HCT116 (cell line): ENCODE data around the gene ALB. TPM values are rescaled to one million over a fixed set of nuclear protein-coding genes. Genes with fewer than 3 reads are reported as not detected.

Source experiments
- ATAC-seq: fragments of 200-7000 bp; cut with Tn5 transposase; 2 replicates; pipeline ENCODE4 v1.9.1; 2020; ENCODE audit warnings: mild to moderate bottlenecking, moderate library complexity
- BruUV-seq: library from RNA; stranded (reverse); fragments of 400-500 nt; replicated peaks from 2 replicates; lab custom pipeline; 2021; lab: Mats Ljungman, UMichigan
- CTCF ChIA-PET: fragments of 300-600 bp; sonication (Branson Sonifier 250); formaldehyde crosslinking; loops from one replicate; lab custom pipeline; 2021; ENCODE audit warnings: antibody characterized with exemption; lab: Charles Lee
- POLR2A ChIA-PET: fragments of 300-600, 350-600 bp; sonication (Branson Sonifier 250); formaldehyde crosslinking; loops from one replicate; lab custom pipeline; 2021; ENCODE audit warnings: antibody characterized with exemption; lab: Charles Lee
- RAD21 ChIA-PET, 2 experiments: fragments of 300-600 bp; sonication (Branson Sonifier 250); formaldehyde crosslinking; loops; one replicate each; lab custom pipeline; 2023; ENCODE audit warnings: low total read pairs in 2 of 2; ENCODE audit not compliant: uncharacterized antibody in 2 of 2, unreplicated experiment in 2 of 2, low non-redundant PET in 1 of 2; lab: Charles Lee
- DNase-seq: peaks from one replicate; pipeline ENCODE4 v3.0.0-alpha.2; 2010; ENCODE audit warnings: low read depth, low spot score
- H2AFZ ChIP-seq: fragments of 200-600 bp; shearing (Covaris generic), sonication (generic); 2 replicates; pipeline ENCODE4 v1.6.1; 2017; ENCODE audit warnings: low read depth, mixed run types, mixed read lengths, antibody characterized with exemption, low read length; ENCODE audit not compliant: poor library complexity, severe bottlenecking
- H3K27ac ChIP-seq: 2 replicates; pipeline ENCODE4 v1.5.1; 2012; ENCODE audit warnings: low read depth, low read length
- H3K27me3 ChIP-seq: fragments of 200-600 bp; sonication (generic); 2 replicates; pipeline ENCODE4 v1.6.1; 2016; ENCODE audit warnings: mixed run types, low read length, mixed read lengths; ENCODE audit not compliant: insufficient read depth
- H3K36me3 ChIP-seq, 2 experiments: fragments of 200-500 bp in 1 of 2; fragments of 200-600 bp in 1 of 2; sonication (Bioruptor generic) in 1 of 2; sonication (generic) in 1 of 2; 2 replicates each; pipeline versions ENCODE4 v1.5.1 to v1.6.1; 2014 to 2016; ENCODE audit warnings: low read length in 2 of 2, inconsistent platforms in 1 of 2, mixed read lengths in 1 of 2, mixed run types in 1 of 2; ENCODE audit not compliant: insufficient read depth in 2 of 2, control insufficient read depth in 1 of 2
- H3K4me1 ChIP-seq, 2 experiments: fragments of 200-600 bp in 1 of 2; sonication (generic) in 1 of 2; 2 replicates each; pipeline versions ENCODE4 v1.5.1 to v1.6.1; 2012 to 2017; ENCODE audit warnings: low read length in 2 of 2, inconsistent platforms in 1 of 2, mild to moderate bottlenecking in 1 of 2, mixed read lengths in 1 of 2, mixed run types in 1 of 2, moderate library complexity in 1 of 2; ENCODE audit not compliant: insufficient read depth in 2 of 2, control insufficient read depth in 1 of 2
- H3K4me2 ChIP-seq: fragments of 200-600 bp; sonication (generic); 2 replicates; pipeline ENCODE4 v1.6.1; 2017; ENCODE audit warnings: mixed run types, low read length, mixed read lengths
- H3K4me3 ChIP-seq, 2 experiments: fragments of 200-600 bp in 1 of 2; sonication (generic) in 1 of 2; replicated peaks in 1 of 2; 2 replicates each; pipeline ENCODE4 v1.5.1; 2011 to 2016; ENCODE audit warnings: low read length in 2 of 2, control low read depth in 1 of 2, low read depth in 1 of 2, mild to moderate bottlenecking in 1 of 2, mixed read lengths in 1 of 2, mixed run types in 1 of 2
- H3K79me2 ChIP-seq: fragments of 200-600 bp; sonication (generic); 2 replicates; pipeline ENCODE4 v1.6.1; 2017; ENCODE audit warnings: mild to moderate bottlenecking, mixed run types, low read length, moderate library complexity, mixed read lengths; ENCODE audit not compliant: insufficient read depth
- H3K9ac ChIP-seq: fragments of 200-600 bp; sonication (generic); 2 replicates; pipeline ENCODE4 v1.6.1; 2016; ENCODE audit warnings: low read length, mixed read lengths
- H3K9me2 ChIP-seq: fragments of 200-600 bp; sonication (generic), shearing (Covaris generic); 2 replicates; pipeline ENCODE4 v1.6.1; 2017; ENCODE audit warnings: mixed run types, mild to moderate bottlenecking, moderate library complexity; ENCODE audit not compliant: insufficient read depth
- H3K9me3 ChIP-seq, 2 experiments: fragments of 200-500 bp in 1 of 2; fragments of 200-600 bp in 1 of 2; sonication (Bioruptor generic) in 1 of 2; sonication (generic) in 1 of 2; 2 replicates each; pipeline ENCODE4 v1.6.1; 2014 to 2017; ENCODE audit warnings: low read length in 2 of 2, mixed read lengths in 2 of 2, inconsistent platforms in 1 of 2, low read depth in 1 of 2, mild to moderate bottlenecking in 1 of 2, mixed run types in 1 of 2, moderate library complexity in 1 of 2; ENCODE audit not compliant: control insufficient read depth in 1 of 2, insufficient read depth in 1 of 2
- H4K20me1 ChIP-seq: fragments of 200-600 bp; sonication (generic), shearing (Covaris generic); 2 replicates; pipeline ENCODE4 v1.6.1; 2017; ENCODE audit warnings: mixed run types, mild to moderate bottlenecking, moderate library complexity; ENCODE audit not compliant: insufficient read depth
- CBX3 ChIP-seq: IDR thresholded peaks from 2 replicates; pipeline ENCODE4 v1.6.1; 2012; ENCODE audit warnings: low read depth
- CEBPB ChIP-seq: IDR thresholded peaks from 2 replicates; pipeline ENCODE4 v1.6.1; 2012; ENCODE audit warnings: low read depth
- CTCF ChIP-seq, 3 experiments: fragments of 200-600 bp in 1 of 3; sonication (generic) in 1 of 3; IDR thresholded peaks in 2 of 3; conservative IDR thresholded peaks in 1 of 3; 2 replicates each; pipeline ENCODE4 v1.5.1; 2012 to 2017; ENCODE audit warnings: low read depth in 2 of 3, low read length in 2 of 3, antibody characterized with exemption in 1 of 3, borderline replicate concordance in 1 of 3, control low read depth in 1 of 3, mild to moderate bottlenecking in 1 of 3, mixed read lengths in 1 of 3, mixed run types in 1 of 3, moderate library complexity in 1 of 3; ENCODE audit not compliant: insufficient read depth in 1 of 3
- EGR1 ChIP-seq: IDR thresholded peaks from 2 replicates; pipeline ENCODE4 v1.6.1; 2012; ENCODE audit warnings: low read depth
- ELF1 ChIP-seq: IDR thresholded peaks from 2 replicates; pipeline ENCODE4 v1.6.1; 2012; ENCODE audit warnings: low read depth, borderline replicate concordance
- EZH2 ChIP-seq: fragments of 200-600 bp; sonication (generic); IDR thresholded peaks from 2 replicates; pipeline ENCODE4 v1.6.1; 2017; ENCODE audit warnings: antibody characterized with exemption, mixed run types
- FOSL1 ChIP-seq: IDR thresholded peaks from 2 replicates; pipeline ENCODE4 v1.6.1; 2012; ENCODE audit warnings: low read depth
- MAX ChIP-seq: IDR thresholded peaks from 2 replicates; pipeline ENCODE4 v1.6.1; 2012
- POLR2A ChIP-seq: IDR thresholded peaks from 2 replicates; pipeline ENCODE4 v1.7.0; 2011; ENCODE audit warnings: borderline replicate concordance; ENCODE audit not compliant: insufficient read depth, insufficient read length; ENCODE audit errors: extremely low read depth
- POLR2AphosphoS5 ChIP-seq: IDR thresholded peaks from 2 replicates; pipeline ENCODE4 v1.6.1; 2011; ENCODE audit warnings: mild to moderate bottlenecking, low read depth, low read length, moderate library complexity
- RAD21 ChIP-seq: IDR thresholded peaks from 2 replicates; pipeline ENCODE4 v1.6.1; 2012; ENCODE audit warnings: low read depth, mild to moderate bottlenecking
- SRF ChIP-seq: IDR thresholded peaks from 2 replicates; pipeline ENCODE4 v1.6.1; 2012; ENCODE audit warnings: low read depth
- YY1 ChIP-seq: IDR thresholded peaks from 2 replicates; pipeline ENCODE4 v1.6.1; 2011; ENCODE audit warnings: low read length, low read depth, moderate library complexity, mild to moderate bottlenecking; ENCODE audit not compliant: insufficient replicate concordance; ENCODE audit errors: extremely low read depth
- ZFX ChIP-seq: fragments of 450-650 bp; IDR thresholded peaks from 2 replicates; pipeline ENCODE4 v1.6.1; 2017
- ZNF274 ChIP-seq: fragments of 200-500 bp; sonication (Bioruptor generic); IDR thresholded peaks from 2 replicates; pipeline ENCODE4 v1.6.1; 2014; ENCODE audit warnings: mild to moderate bottlenecking, low read depth, low read length, inconsistent platforms
- intact Hi-C: fragments of 100-400 bp; cut with micrococcal nuclease; formaldehyde crosslinking; loops from 2 replicates; pipeline ENCODE4 v1.10.0; 2022
- total RNA-seq: library from RNA; stranded (reverse); gene quantifications from one replicate; pipeline ENCODE4 v1.2.1, GENCODE V29; 2021; ENCODE audit not compliant: unreplicated experiment
- TF ChIP-seq, protein P1 (sequence below): IDR thresholded peaks from 2 replicates; pipeline ENCODE4 v1.6.1; 2012

Gene ALB
- total RNA-seq, 1 experiment from 2014 or later, result 26.7 TPM

- TF ChIP-seq CTCF (IDR thresholded peaks at IDR 0.05 in 2 of 3, conservative IDR thresholded peaks at IDR 0.05 in 1 of 3; ENCODE audit: borderline replicate concordance in 1 of 3, insufficient read depth in 1 of 3, low read depth in 2 of 3, low read length in 2 of 3), result no peak
- TF ChIP-seq CBX3, result no peak
- TF ChIP-seq CEBPB, result no peak
These were observed 33.5 kb downstream of the ALB start (continued) for GRCh38 chr4:73437558-73437956.

GRCh38 chr4:73438048-73438447 is 34.0 kb downstream of the ALB start:
- Histone ChIP-seq H3K4me3 (no peak overlapping the region), H2AFZ (no peak overlapping the region), H3K9me2 (no peaks in the 10 kb centered on the region), H3K79me2 (no peaks in the 10 kb centered on the region), H3K36me3 (no peaks in the 10 kb centered on the region), H3K9me3 (no peaks in the 10 kb centered on the region), H3K27me3 (no peaks in the 10 kb centered on the region), H4K20me1 (no peaks in the 10 kb centered on the region)
- ChIA-PET RAD21 (no interaction called here), CTCF (interaction anchor here (1.0 to 2.0 kb wide), 2 partner anchors 8 to 97 kb away, joined by 5 to 10 read pairs; no protein-coding TSS in a partner anchor), POLR2A (no interaction called here)
- intact Hi-C loops, result no loop called here
- no peak for DNase-seq
- no peak for TF ChIP-seq CEBPB
- TF ChIP-seq, all 23 proteins: peak for 0
- Histone ChIP-seq H3K9ac (no peak overlapping the region), H3K4me2 (no peak overlapping the region), H3K4me1 (no peaks in the 10 kb centered on the region), H3K27ac (no peak overlapping the region)
- BruUV-seq, result no TSS peak
- ATAC-seq, result no peak

DNA sequence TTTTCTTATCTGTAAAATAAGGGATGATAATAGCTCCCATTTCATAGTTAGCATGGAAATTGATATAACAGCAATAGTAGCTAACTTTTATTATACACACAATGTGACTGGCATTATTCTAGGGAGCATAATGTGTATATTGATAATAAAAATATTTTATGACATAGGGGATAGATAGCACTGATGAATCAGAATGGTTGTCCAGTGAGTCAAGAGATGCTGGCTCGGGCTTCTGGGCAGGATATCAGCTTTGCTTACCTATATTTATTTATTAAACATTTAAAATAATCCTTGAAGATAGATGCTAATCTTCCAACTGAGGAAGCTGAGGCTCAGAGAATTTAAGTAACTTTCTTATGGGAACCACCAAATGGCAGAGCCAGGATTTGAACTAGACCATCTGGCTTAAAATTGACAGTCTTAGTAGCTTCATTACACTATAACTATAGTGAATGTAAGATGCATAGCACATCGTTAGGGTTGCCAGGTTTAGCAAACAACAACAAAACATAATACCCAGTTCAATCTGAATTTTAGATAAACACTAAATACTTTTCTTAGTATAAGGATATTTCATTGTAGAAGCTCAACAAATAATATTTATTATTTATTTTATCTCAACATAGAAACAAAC is 34.6 kb downstream of the ALB start:
- ChIA-PET RAD21 (no interaction called here), POLR2A (no interaction called here), CTCF (interaction anchor here (1.0 to 2.0 kb wide), 2 partner anchors 7 to 97 kb away, joined by 5 to 10 read pairs; no protein-coding TSS in a partner anchor)
- no peak for ATAC-seq
- H4K20me1 ChIP-seq, result no peaks in the 10 kb centered on the region
- H3K4me1 ChIP-seq, result no peaks in the 10 kb centered on the region
- H3K9me2 ChIP-seq, result no peaks in the 10 kb centered on the region
- H3K36me3 ChIP-seq, result no peaks in the 10 kb centered on the region
- no peaks in the 10 kb centered on the region for H3K9me3 ChIP-seq
- no peaks in the 10 kb centered on the region for H3K27me3 ChIP-seq
- H3K79me2 ChIP-seq, result no peaks in the 10 kb centered on the region
- H3K9ac ChIP-seq, result no peak overlapping the region
- H3K4me2 ChIP-seq, result no peak overlapping the region
- H3K27ac ChIP-seq, result no peak overlapping the region
- no TSS peak for BruUV-seq
- H3K4me3 ChIP-seq, result no peak overlapping the region
- intact Hi-C loops, result no loop called here
- no peak overlapping the region for H2AFZ ChIP-seq
- no peak for DNase-seq
- TF ChIP-seq ELF1 (no peak), RAD21 (no peak), EGR1 (no peak), ZFX (no peak), CEBPB (no peak), MAX (no peak), POLR2AphosphoS5 (no peak), YY1 (no peak), EZH2 (no peak), ZNF274 (no peak), CBX3 (no peak), POLR2A (no peak), FOSL1 (no peak), SRF (no peak)
- TF ChIP-seq, protein P1, sequence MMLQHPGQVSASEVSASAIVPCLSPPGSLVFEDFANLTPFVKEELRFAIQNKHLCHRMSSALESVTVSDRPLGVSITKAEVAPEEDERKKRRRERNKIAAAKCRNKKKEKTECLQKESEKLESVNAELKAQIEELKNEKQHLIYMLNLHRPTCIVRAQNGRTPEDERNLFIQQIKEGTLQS, result no peak
